Liver (tissue), 3 donors: ENCODE results near the gene ATP11A.

Experiments used
- CTCF ChIP-seq: fragments of 150-350 bp; IDR thresholded peaks from 2 replicates; pipeline ENCODE4 v1.5.1; 2017; ENCODE audit warnings: improper control_type of control experiment, low read depth, low read length; ENCODE audit not compliant: missing input control
- FOXA1 ChIP-seq: IDR thresholded peaks from 2 replicates; pipeline ENCODE4 v1.6.1; 2016; ENCODE audit warnings: antibody characterized with exemption
- RAD21 ChIP-seq, 2 donors: IDR thresholded peaks; 2 replicates each; pipeline ENCODE4 v1.6.1; 2016; ENCODE audit warnings: antibody characterized with exemption in 2 of 2, mild to moderate bottlenecking in 2 of 2
- REST ChIP-seq: IDR thresholded peaks from 2 replicates; pipeline ENCODE4 v1.6.1; 2016; ENCODE audit warnings: antibody characterized with exemption, mild to moderate bottlenecking
- SP1 ChIP-seq: IDR thresholded peaks from 2 replicates; pipeline ENCODE4 v1.6.1; 2018; ENCODE audit warnings: antibody characterized with exemption, mild to moderate bottlenecking
- TAF1 ChIP-seq: conservative IDR thresholded peaks from 2 replicates; pipeline ENCODE4 v1.6.1; 2016; ENCODE audit warnings: antibody characterized with exemption, mild to moderate bottlenecking
- YY1 ChIP-seq: IDR thresholded peaks from 2 replicates; pipeline ENCODE4 v1.6.1; 2016; ENCODE audit warnings: antibody characterized with exemption, mild to moderate bottlenecking
- TF ChIP-seq, protein P1 (sequence below): IDR thresholded peaks from 2 replicates; pipeline ENCODE4 v1.6.1; 2016; ENCODE audit warnings: antibody characterized with exemption
- donor health status: healthy.
- donor health status: healthy.

DNA sequence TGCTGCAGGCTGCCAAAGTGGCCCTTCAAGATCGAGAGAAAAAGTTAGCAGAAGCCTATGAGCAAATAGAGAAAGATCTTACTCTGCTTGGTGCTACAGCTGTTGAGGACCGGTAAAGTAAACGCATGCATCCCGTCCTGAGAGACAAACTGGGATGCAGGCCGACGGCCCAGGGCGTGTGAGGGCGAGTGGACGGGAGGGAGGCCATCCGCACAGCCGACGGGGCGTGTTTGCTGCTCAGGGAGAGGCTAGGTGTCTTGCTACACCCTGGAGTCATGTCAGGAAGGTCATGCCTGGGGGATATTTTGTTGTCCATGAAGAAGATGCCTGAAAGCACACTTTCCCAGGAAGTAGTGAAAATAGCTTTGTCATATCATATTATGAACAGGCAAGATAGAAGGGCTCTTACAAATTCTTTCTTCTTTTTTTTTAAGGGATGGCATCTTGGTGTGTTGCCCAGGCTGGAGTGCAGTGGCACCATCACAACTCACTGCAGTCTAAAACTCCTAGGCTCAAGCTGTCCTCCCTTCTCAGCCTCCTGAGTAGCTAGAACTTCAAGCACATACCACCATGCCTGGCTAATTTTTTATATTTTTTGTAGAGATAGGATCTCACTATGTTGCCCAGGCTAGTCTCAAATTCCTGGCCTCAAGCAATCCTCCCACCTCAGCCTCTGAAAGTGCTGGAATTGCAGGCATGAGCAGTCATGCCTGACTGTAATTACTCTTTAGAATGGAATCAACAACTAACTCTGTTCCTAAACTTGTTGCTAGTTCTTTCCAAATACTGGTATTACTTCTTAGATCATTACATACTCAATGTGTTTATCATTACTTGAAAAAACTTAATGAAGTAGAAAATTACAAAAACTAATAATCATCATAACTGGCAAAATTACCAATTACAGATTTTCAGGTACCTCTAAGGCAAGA lies 161.5 kb downstream of the ATP11A start:
- TF ChIP-seq TAF1 (no peak), CTCF (no peak), SP1 (no peak), RAD21 (IDR thresholded peaks at IDR 0.05) (no peak), FOXA1 (no peak), REST (no peak), YY1 (no peak)
- TF ChIP-seq, protein P1, sequence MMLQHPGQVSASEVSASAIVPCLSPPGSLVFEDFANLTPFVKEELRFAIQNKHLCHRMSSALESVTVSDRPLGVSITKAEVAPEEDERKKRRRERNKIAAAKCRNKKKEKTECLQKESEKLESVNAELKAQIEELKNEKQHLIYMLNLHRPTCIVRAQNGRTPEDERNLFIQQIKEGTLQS: no peak
